C4-2B (cell line): ENCODE results near the gene TRIML1.

Source experiments
- ZFX ChIP-seq: fragments of 450-650 bp; IDR thresholded peaks from 2 replicates; pipeline ENCODE4 v1.6.1; 2017
- TF ChIP-seq, protein P1 (sequence below): fragments of 450-650 bp; conservative IDR thresholded peaks from 2 replicates; pipeline ENCODE4 v1.5.1; 2017; ENCODE audit warnings: mild to moderate bottlenecking

DNA sequence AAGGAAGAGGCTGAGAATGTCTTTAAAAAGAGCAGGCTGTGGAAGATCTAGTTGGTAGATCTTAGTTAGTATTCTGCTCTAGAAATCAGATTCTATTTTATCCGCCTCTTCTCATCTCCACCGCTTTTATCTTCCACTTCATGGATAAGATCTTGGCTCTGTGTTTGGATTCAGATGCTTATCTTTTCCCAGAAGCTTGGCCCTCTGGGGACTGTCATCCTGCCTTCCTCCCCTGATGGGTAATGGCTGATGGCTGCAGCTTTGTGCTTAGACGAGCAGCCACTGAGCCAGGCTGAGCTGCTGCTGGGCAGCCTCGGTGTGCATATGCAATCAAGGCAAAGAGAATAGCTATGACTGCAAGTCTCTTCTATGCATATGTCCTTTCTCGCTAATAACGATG lies 23.5 kb downstream of the TRIML1 start:
- TF ChIP-seq, protein P1, sequence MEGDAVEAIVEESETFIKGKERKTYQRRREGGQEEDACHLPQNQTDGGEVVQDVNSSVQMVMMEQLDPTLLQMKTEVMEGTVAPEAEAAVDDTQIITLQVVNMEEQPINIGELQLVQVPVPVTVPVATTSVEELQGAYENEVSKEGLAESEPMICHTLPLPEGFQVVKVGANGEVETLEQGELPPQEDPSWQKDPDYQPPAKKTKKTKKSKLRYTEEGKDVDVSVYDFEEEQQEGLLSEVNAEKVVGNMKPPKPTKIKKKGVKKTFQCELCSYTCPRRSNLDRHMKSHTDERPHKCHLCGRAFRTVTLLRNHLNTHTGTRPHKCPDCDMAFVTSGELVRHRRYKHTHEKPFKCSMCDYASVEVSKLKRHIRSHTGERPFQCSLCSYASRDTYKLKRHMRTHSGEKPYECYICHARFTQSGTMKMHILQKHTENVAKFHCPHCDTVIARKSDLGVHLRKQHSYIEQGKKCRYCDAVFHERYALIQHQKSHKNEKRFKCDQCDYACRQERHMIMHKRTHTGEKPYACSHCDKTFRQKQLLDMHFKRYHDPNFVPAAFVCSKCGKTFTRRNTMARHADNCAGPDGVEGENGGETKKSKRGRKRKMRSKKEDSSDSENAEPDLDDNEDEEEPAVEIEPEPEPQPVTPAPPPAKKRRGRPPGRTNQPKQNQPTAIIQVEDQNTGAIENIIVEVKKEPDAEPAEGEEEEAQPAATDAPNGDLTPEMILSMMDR: no peak
- TF ChIP-seq ZFX: no peak
